Muscle of leg (tissue), 11 donors: ENCODE results near the gene PCDH9. TPM values are rescaled to one million over a fixed set of nuclear protein-coding genes. Genes with fewer than 3 reads are reported as not detected.
"Not testable (repeated sequence)": the region's sequence is repeated elsewhere in the genome, so short reads cannot be mapped to it uniquely, and the experiment has no call there.

Experiments
- DNase-seq: peaks from one replicate; pipeline ENCODE4 v3.0.0; 2013
- H3K27ac ChIP-seq: one replicate; pipeline ENCODE4 v1.5.1; 2013; ENCODE audit warnings: mild to moderate bottlenecking, low read length, control low read depth
- H3K27me3 ChIP-seq: one replicate; pipeline ENCODE4 v1.6.1; 2013; ENCODE audit warnings: low read length; ENCODE audit not compliant: control insufficient read depth, insufficient read depth
- H3K36me3 ChIP-seq: one replicate; pipeline ENCODE4 v1.6.1; 2013; ENCODE audit warnings: low read length; ENCODE audit not compliant: control insufficient read depth, insufficient read depth
- H3K4me1 ChIP-seq: one replicate; pipeline ENCODE4 v1.6.1; 2013; ENCODE audit warnings: low read length; ENCODE audit not compliant: control insufficient read depth, insufficient read depth
- H3K4me3 ChIP-seq: one replicate; pipeline ENCODE4 v1.5.1; 2013; ENCODE audit warnings: low read length, control low read depth
- H3K9me3 ChIP-seq: replicated peaks from 2 replicates; pipeline ENCODE4 v1.6.1; 2013; ENCODE audit warnings: low read depth, low read length; ENCODE audit not compliant: control insufficient read depth
- WGBS: methylation state at CpG from one replicate; pipeline ENCODE4 v1.1.5; 2013; ENCODE audit warnings: missing lambda C conversion rate; ENCODE audit not compliant: insufficient coverage; 5-methylcytosine and 5-hydroxymethylcytosine counted together
- polyA plus RNA-seq, 8 donors: library from polyadenylated mRNA; unstranded; fragments of 120-200 nt; gene quantifications; one replicate each; pipeline versions ENCODE4 v1.2.1 to v1.2.3, GENCODE V29; 2013; ENCODE audit warnings: inconsistent platforms in 1 of 8, low replicate concordance in 1 of 8; ENCODE audit not compliant: insufficient read length in 8 of 8, insufficient read depth in 1 of 8
- total RNA-seq: library from RNA; stranded (reverse); fragments of 120-200 nt; gene quantifications from one replicate; pipeline ENCODE4 v1.2.4, GENCODE V29; 2013

Gene PCDH9
- total and polyA plus RNA-seq, 9 donors: 1.7 to 8.3 (median 3.1) TPM

- H3K4me1 ChIP-seq: no peaks in the 10 kb centered on the region
- no peak overlapping the region for H3K4me3 ChIP-seq
- H3K36me3 ChIP-seq: no peaks in the 10 kb centered on the region
- DNase-seq: no peak
- H3K27ac ChIP-seq: no peak overlapping the region
- WGBS: 89% methylated on average over 3 of the region's 4 CpGs
- H3K27me3 ChIP-seq: no peaks in the 10 kb centered on the region
- no peaks in the 10 kb centered on the region for H3K9me3 ChIP-seq
Observed at GRCh38 chr13:66322193-66322740, 907.9 kb downstream of the PCDH9 start.

- Histone ChIP-seq H3K9me3 (no peaks in the 10 kb centered on the region), H3K27me3 (no peaks in the 10 kb centered on the region), H3K4me1 (peaks cover 2% of the 10 kb centered on the region), H3K36me3 (no peaks in the 10 kb centered on the region), H3K27ac (no peak overlapping the region), H3K4me3 (no peak overlapping the region)
- no peak for DNase-seq
- 88% methylated on average over 2 of the region's 3 CpGs for WGBS
Observed at GRCh38 chr13:66314911-66315310, 915.2 kb downstream of the PCDH9 start.

- no peak overlapping the region for H3K27ac ChIP-seq
- peaks cover 2% of the 10 kb centered on the region for H3K4me1 ChIP-seq
- no peaks in the 10 kb centered on the region for H3K36me3 ChIP-seq
- no peaks in the 10 kb centered on the region for H3K27me3 ChIP-seq
- H3K9me3 ChIP-seq: no peaks in the 10 kb centered on the region
- H3K4me3 ChIP-seq: no peak overlapping the region
- DNase-seq: no peak
- WGBS: no CpG with 5 or more reads among the region's 3 CpGs
Observed at GRCh38 chr13:66313413-66313812, 916.7 kb downstream of the PCDH9 start.

DNA sequence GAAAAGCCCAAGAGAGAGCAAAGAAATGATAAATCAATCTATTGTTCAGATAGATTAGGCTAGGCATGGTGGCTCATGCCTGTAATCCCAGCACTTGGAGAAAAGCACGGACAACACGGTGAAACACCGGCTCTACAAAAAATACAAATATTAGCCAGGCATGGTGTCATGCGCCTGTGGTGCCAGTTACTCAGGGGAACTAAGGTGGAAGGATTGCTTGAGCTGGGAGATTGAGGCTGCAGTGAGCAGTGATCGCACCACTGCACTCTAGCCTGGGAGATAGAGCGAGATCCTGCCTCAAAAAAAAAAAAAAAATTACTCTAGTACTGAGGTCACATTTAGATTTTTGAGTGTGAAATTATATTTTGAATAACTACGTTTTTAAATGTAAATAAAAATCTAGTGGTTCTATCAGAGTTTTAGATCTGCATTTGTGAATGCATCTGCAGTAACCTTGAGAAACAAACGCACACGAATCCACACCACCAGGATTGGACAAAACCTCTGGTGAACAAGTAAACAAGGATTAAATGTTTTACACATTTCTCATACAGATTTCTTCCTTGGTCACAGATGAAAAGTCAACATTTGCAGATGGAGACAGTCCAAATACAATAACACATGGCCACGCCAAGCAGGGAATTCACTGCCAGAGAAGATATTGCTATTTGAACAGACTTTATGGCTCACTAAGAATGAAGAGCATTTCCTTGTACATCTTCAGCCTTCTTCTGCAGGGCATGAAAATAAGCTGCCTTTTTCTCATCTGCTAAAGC lies 917.6 kb downstream of the PCDH9 start:
- H3K4me3 ChIP-seq: no peak overlapping the region
- WGBS: 80% methylated on average over 1 of the region's 10 CpGs
- no peaks in the 10 kb centered on the region for H3K9me3 ChIP-seq
- H3K36me3 ChIP-seq: no peaks in the 10 kb centered on the region
- no peak overlapping the region for H3K27ac ChIP-seq
- peak; percentile 62 for DNase-seq
- H3K27me3 ChIP-seq: no peaks in the 10 kb centered on the region
- peaks cover 2% of the 10 kb centered on the region for H3K4me1 ChIP-seq

- H3K4me1 ChIP-seq: no peaks in the 10 kb centered on the region
- no peaks in the 10 kb centered on the region for H3K9me3 ChIP-seq
- H3K36me3 ChIP-seq: no peaks in the 10 kb centered on the region
- no peak for DNase-seq
- no peak overlapping the region for H3K27ac ChIP-seq
- H3K27me3 ChIP-seq: no peaks in the 10 kb centered on the region
- WGBS: no CpG with 5 or more reads among the region's 5 CpGs
- no peak overlapping the region for H3K4me3 ChIP-seq
Observed at GRCh38 chr13:66305961-66306617, 924.0 kb downstream of the PCDH9 start.

GRCh38 chr13:66301482-66301881 lies 928.7 kb downstream of the PCDH9 start:
- Histone ChIP-seq H3K9me3 (peaks cover 4% of the 10 kb centered on the region), H3K4me3 (no peak overlapping the region), H3K4me1 (no peaks in the 10 kb centered on the region), H3K36me3 (no peaks in the 10 kb centered on the region), H3K27me3 (no peaks in the 10 kb centered on the region), H3K27ac (no peak overlapping the region)
- no peak for DNase-seq

DNA sequence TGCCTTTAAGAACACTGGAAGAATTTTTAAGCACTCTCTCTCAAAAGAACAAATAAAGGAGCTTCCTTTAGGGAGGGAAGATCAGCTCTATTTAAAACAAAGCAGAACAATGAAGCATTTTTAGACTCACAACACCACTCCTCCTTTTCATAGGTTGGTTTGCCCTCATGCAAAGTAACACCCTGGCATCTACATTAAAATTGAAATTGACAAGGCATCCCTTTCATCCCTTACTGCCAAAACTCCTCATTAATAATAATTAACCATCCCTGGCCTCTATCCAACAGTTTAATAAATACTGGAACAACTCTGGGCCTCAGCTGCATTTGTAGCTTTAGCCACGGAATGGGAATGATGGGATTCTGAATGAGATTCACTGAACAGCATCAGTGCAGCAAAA lies 929.1 kb downstream of the PCDH9 start:
- Histone ChIP-seq H3K4me3 (no peak overlapping the region), H3K36me3 (no peaks in the 10 kb centered on the region), H3K27ac (no peak overlapping the region), H3K27me3 (no peaks in the 10 kb centered on the region), H3K9me3 (peaks cover 4% of the 10 kb centered on the region), H3K4me1 (no peaks in the 10 kb centered on the region)
- WGBS: no CpG with 5 or more reads among the region's 1 CpG
- DNase-seq: no peak

GRCh38 chr13:66296875-66297274 lies 933.3 kb downstream of the PCDH9 start:
- DNase-seq: no peak
- H3K36me3 ChIP-seq: no peaks in the 10 kb centered on the region
- H3K27me3 ChIP-seq: no peaks in the 10 kb centered on the region
- no peak overlapping the region for H3K27ac ChIP-seq
- WGBS: no CpG with 5 or more reads among the region's 1 CpG
- peaks cover 4% of the 10 kb centered on the region for H3K9me3 ChIP-seq
- H3K4me3 ChIP-seq: no peak overlapping the region
- H3K4me1 ChIP-seq: no peaks in the 10 kb centered on the region

GRCh38 chr13:66296328-66296727 lies 933.8 kb downstream of the PCDH9 start:
- peaks cover 4% of the 10 kb centered on the region for H3K9me3 ChIP-seq
- H3K27me3 ChIP-seq: no peaks in the 10 kb centered on the region
- H3K36me3 ChIP-seq: no peaks in the 10 kb centered on the region
- no peak overlapping the region for H3K27ac ChIP-seq
- DNase-seq: no peak
- H3K4me1 ChIP-seq: no peaks in the 10 kb centered on the region
- H3K4me3 ChIP-seq: no peak overlapping the region

GRCh38 chr13:66286806-66287205 lies 943.3 kb downstream of the PCDH9 start:
- H3K9me3 ChIP-seq, H3K27me3 ChIP-seq, H3K36me3 ChIP-seq, H3K4me1 ChIP-seq, H3K27ac ChIP-seq, H3K4me3 ChIP-seq, DNase-seq: not testable (repeated sequence)
- WGBS: 100% methylated on average over 2 of the region's 5 CpGs
